Activated T-cell treated with anti-CD3 and anti-CD28 coated beads, Interleukin-2, amount 50 U/mL, for 24 hours (primary cell): Measurements from ENCODE around the gene BCKDK.
A peak's percentile ranks its signal among the peaks of the same experiment; 100 is the strongest.

Experiments used
- DNase-seq: peaks from one replicate; pipeline ENCODE4 v3.0.0-alpha.2; 2020
- H3K27ac Mint-ChIP-seq: 2 replicates; pipeline ENCODE4 v1.8.0; 2020; ENCODE audit warnings: mild to moderate bottlenecking, mixed read lengths
- H3K27me3 Mint-ChIP-seq: 2 replicates; pipeline ENCODE4 v1.8.0; 2020; ENCODE audit warnings: mixed read lengths
- H3K36me3 Mint-ChIP-seq: 2 replicates; pipeline ENCODE4 v1.8.0; 2020; ENCODE audit warnings: low read depth, mixed read lengths
- H3K4me1 Mint-ChIP-seq: 2 replicates; pipeline ENCODE4 v1.8.0; 2020; ENCODE audit warnings: low read depth, mixed read lengths
- H3K4me3 Mint-ChIP-seq: 2 replicates; pipeline ENCODE4 v1.8.0; 2020; ENCODE audit warnings: mild to moderate bottlenecking, moderate library complexity, mixed read lengths
- H3K9me3 Mint-ChIP-seq: 2 replicates; pipeline ENCODE4 v1.8.0; 2020; ENCODE audit warnings: mixed read lengths

The BCKDK gene

GRCh38 chr16:31076319-31076718, 31.9 kb upstream of the BCKDK start:
- peak overlapping the region; percentile 96 for H3K27ac Mint-ChIP-seq
- peaks cover 59% of the 10 kb centered on the region for H3K4me1 Mint-ChIP-seq
- H3K27me3 Mint-ChIP-seq: no peaks in the 10 kb centered on the region
- no peaks in the 10 kb centered on the region for H3K9me3 Mint-ChIP-seq
- no peak for DNase-seq
- H3K4me3 Mint-ChIP-seq: peak overlapping the region; percentile 88
- H3K36me3 Mint-ChIP-seq: peaks cover 86% of the 10 kb centered on the region

- Mint-ChIP-seq H3K27ac (peak overlapping the region; percentile 47), H3K36me3 (peaks cover 88% of the 10 kb centered on the region), H3K4me1 (peaks cover 53% of the 10 kb centered on the region), H3K27me3 (no peaks in the 10 kb centered on the region), H3K4me3 (no peak overlapping the region), H3K9me3 (no peaks in the 10 kb centered on the region)
- DNase-seq: no peak
Observed at GRCh38 chr16:31077024-31077423, 31.2 kb upstream of the BCKDK start.

GRCh38 chr16:31077592-31078396, 30.4 kb upstream of the BCKDK start:
- no peaks in the 10 kb centered on the region for H3K27me3 Mint-ChIP-seq
- no peak overlapping the region for H3K4me3 Mint-ChIP-seq
- H3K4me1 Mint-ChIP-seq: peaks cover 53% of the 10 kb centered on the region
- H3K9me3 Mint-ChIP-seq: no peaks in the 10 kb centered on the region
- peak overlapping the region; percentile 18 for H3K27ac Mint-ChIP-seq
- H3K36me3 Mint-ChIP-seq: peaks cover 86% of the 10 kb centered on the region
- DNase-seq: no peak

GRCh38 chr16:31078597-31079341, 29.4 kb upstream of the BCKDK start:
- Mint-ChIP-seq H3K9me3 (no peaks in the 10 kb centered on the region), H3K4me1 (peaks cover 53% of the 10 kb centered on the region), H3K27ac (peak overlapping the region; percentile 22), H3K4me3 (no peak overlapping the region), H3K27me3 (no peaks in the 10 kb centered on the region), H3K36me3 (peaks cover 88% of the 10 kb centered on the region)
- no peak for DNase-seq

- Mint-ChIP-seq H3K27me3 (no peaks in the 10 kb centered on the region), H3K27ac (peak overlapping the region; percentile 53), H3K4me3 (no peak overlapping the region), H3K9me3 (no peaks in the 10 kb centered on the region), H3K4me1 (peaks cover 53% of the 10 kb centered on the region), H3K36me3 (peaks cover 90% of the 10 kb centered on the region)
- no peak for DNase-seq
Observed at GRCh38 chr16:31079342-31079944, 28.7 kb upstream of the BCKDK start.

GRCh38 chr16:31080035-31080629, 28.1 kb upstream of the BCKDK start:
- no peak for DNase-seq
- Mint-ChIP-seq H3K27me3 (no peaks in the 10 kb centered on the region), H3K27ac (peak overlapping the region; percentile 47), H3K9me3 (no peaks in the 10 kb centered on the region), H3K4me1 (peaks cover 46% of the 10 kb centered on the region), H3K36me3 (peaks cover 85% of the 10 kb centered on the region), H3K4me3 (no peak overlapping the region)

- peak overlapping the region; percentile 77 for H3K27ac Mint-ChIP-seq
- peaks cover 40% of the 10 kb centered on the region for H3K4me1 Mint-ChIP-seq
- H3K36me3 Mint-ChIP-seq: peaks cover 91% of the 10 kb centered on the region
- DNase-seq: no peak
- no peak overlapping the region for H3K4me3 Mint-ChIP-seq
- H3K27me3 Mint-ChIP-seq: no peaks in the 10 kb centered on the region
- no peaks in the 10 kb centered on the region for H3K9me3 Mint-ChIP-seq
Observed at GRCh38 chr16:31080756-31081419, 27.3 kb upstream of the BCKDK start.

GRCh38 chr16:31081428-31082351, 26.5 kb upstream of the BCKDK start:
- Mint-ChIP-seq H3K4me1 (peaks cover 36% of the 10 kb centered on the region), H3K27me3 (no peaks in the 10 kb centered on the region), H3K36me3 (peaks cover 88% of the 10 kb centered on the region), H3K27ac (peak overlapping the region; percentile 67), H3K9me3 (no peaks in the 10 kb centered on the region), H3K4me3 (no peak overlapping the region)
- DNase-seq: no peak

- Mint-ChIP-seq H3K4me1 (peaks cover 33% of the 10 kb centered on the region), H3K9me3 (no peaks in the 10 kb centered on the region), H3K27me3 (no peaks in the 10 kb centered on the region), H3K27ac (peak overlapping the region; percentile 67), H3K4me3 (no peak overlapping the region), H3K36me3 (peaks cover 85% of the 10 kb centered on the region)
- no peak for DNase-seq
Observed at GRCh38 chr16:31082368-31083045, 25.7 kb upstream of the BCKDK start.

GRCh38 chr16:31083081-31083480, 25.1 kb upstream of the BCKDK start:
- Mint-ChIP-seq H3K27ac (peak overlapping the region; percentile 37), H3K27me3 (no peaks in the 10 kb centered on the region), H3K4me1 (peaks cover 28% of the 10 kb centered on the region), H3K4me3 (no peak overlapping the region), H3K36me3 (peaks cover 82% of the 10 kb centered on the region), H3K9me3 (no peaks in the 10 kb centered on the region)
- no peak for DNase-seq

GRCh38 chr16:31083556-31083955, 24.6 kb upstream of the BCKDK start:
- Mint-ChIP-seq H3K36me3 (peaks cover 82% of the 10 kb centered on the region), H3K4me3 (no peak overlapping the region), H3K9me3 (no peaks in the 10 kb centered on the region), H3K27me3 (no peaks in the 10 kb centered on the region), H3K27ac (peak overlapping the region; percentile 22), H3K4me1 (peaks cover 25% of the 10 kb centered on the region)
- DNase-seq: no peak

- Mint-ChIP-seq H3K9me3 (no peaks in the 10 kb centered on the region), H3K27ac (no peak overlapping the region)
- no peak for DNase-seq
Observed at GRCh38 chr16:31083981-31084380, 24.2 kb upstream of the BCKDK start.

More at GRCh38 chr16:31083981-31084380, 24.2 kb upstream of the BCKDK start:
- Mint-ChIP-seq H3K4me1 (peaks cover 21% of the 10 kb centered on the region), H3K4me3 (no peak overlapping the region), H3K36me3 (peaks cover 79% of the 10 kb centered on the region), H3K27me3 (no peaks in the 10 kb centered on the region)
